Erythroblast (primary cell): ENCODE measurements around the gene TGFA.

Experiments
- GATA1 ChIP-seq: IDR thresholded peaks from 2 replicates; pipeline ENCODE4 v1.6.1; 2011; ENCODE audit warnings: low read depth, mild to moderate bottlenecking, control low read depth, low read length, moderate library complexity
- POLR2A ChIP-seq: IDR thresholded peaks from 2 replicates; pipeline ENCODE4 v1.6.1; 2011; ENCODE audit warnings: mild to moderate bottlenecking, low read length

DNA sequence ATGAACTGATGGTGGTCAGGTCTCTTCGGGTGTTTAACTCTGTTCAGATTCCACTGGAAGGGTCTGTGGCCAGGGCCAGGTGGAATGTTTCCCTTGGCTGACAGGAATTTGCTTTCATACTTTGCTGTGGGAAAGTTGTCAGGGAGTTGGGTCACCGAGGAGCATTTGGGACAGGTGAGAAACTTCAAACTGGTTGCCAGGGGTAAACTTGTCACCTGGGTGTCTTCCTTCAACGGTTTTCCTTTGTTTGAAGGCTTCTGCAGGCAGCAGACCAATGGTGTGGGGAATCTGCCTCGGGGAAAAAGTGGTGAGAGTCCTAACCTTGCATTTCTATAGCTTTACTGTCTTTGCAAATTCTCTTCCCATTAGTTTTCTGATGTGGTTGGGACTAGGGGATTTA is 92.2 kb downstream of the TGFA start:
- no peak for TF ChIP-seq POLR2A
- no peak for TF ChIP-seq GATA1
